H9 (cell line): ENCODE measurements around the gene GSTK1. TPM values are rescaled to one million over a fixed set of nuclear protein-coding genes. Genes with fewer than 3 reads are reported as not detected.

Experiments
- DNase-seq: peaks from one replicate; pipeline ENCODE4 v3.0.0-alpha.2; 2017
- H2AFZ ChIP-seq: one replicate; pipeline ENCODE4 v1.6.1; 2013; ENCODE audit warnings: mild to moderate bottlenecking, low read length, control low read depth, moderate library complexity
- H2AK5ac ChIP-seq: 2 replicates; pipeline ENCODE4 v1.6.1; 2013; ENCODE audit warnings: low read length, control low read depth, mixed read lengths; ENCODE audit not compliant: insufficient read length
- H2BK120ac ChIP-seq: one replicate; pipeline ENCODE4 v1.6.1; 2013; ENCODE audit warnings: low read depth, mild to moderate bottlenecking, low read length, control low read depth, inconsistent platforms; ENCODE audit not compliant: poor library complexity, severe bottlenecking
- H2BK12ac ChIP-seq: 2 replicates; pipeline ENCODE4 v1.6.1; 2013; ENCODE audit warnings: low read length, control low read depth, mixed read lengths, low read depth; ENCODE audit not compliant: insufficient read length
- H2BK15ac ChIP-seq: 2 replicates; pipeline ENCODE4 v1.6.1; 2013; ENCODE audit warnings: low read depth, low read length, control low read depth
- H2BK20ac ChIP-seq: one replicate; pipeline ENCODE4 v1.6.1; 2013; ENCODE audit warnings: low read depth, mild to moderate bottlenecking, low read length, control low read depth, inconsistent platforms; ENCODE audit not compliant: poor library complexity, severe bottlenecking
- H2BK5ac ChIP-seq: 2 replicates; pipeline ENCODE4 v1.6.1; 2013; ENCODE audit warnings: low read length, control low read depth, mixed read lengths; ENCODE audit not compliant: insufficient read length
- H3K14ac ChIP-seq: 2 replicates; pipeline ENCODE4 v1.6.1; 2013; ENCODE audit warnings: low read length, control low read depth; ENCODE audit not compliant: insufficient read depth
- H3K18ac ChIP-seq: 2 replicates; pipeline ENCODE4 v1.6.1; 2013; ENCODE audit warnings: low read depth, mild to moderate bottlenecking, mixed read lengths, low read length, control low read depth; ENCODE audit not compliant: insufficient read length
- H3K23ac ChIP-seq: 2 replicates; pipeline ENCODE4 v1.6.1; 2013; ENCODE audit warnings: low read length, control low read depth, mixed read lengths, low read depth; ENCODE audit not compliant: insufficient read length
- H3K23me2 ChIP-seq: 2 replicates; pipeline ENCODE4 v1.6.1; 2013; ENCODE audit warnings: low read depth, mild to moderate bottlenecking, mixed read lengths, low read length, control low read depth; ENCODE audit not compliant: insufficient read length, poor library complexity, severe bottlenecking
- H3K27ac ChIP-seq: 2 replicates; pipeline ENCODE4 v1.5.1; 2013; ENCODE audit warnings: low read length, control low read depth, mixed read lengths, low read depth; ENCODE audit not compliant: insufficient read length
- H3K27me3 ChIP-seq: 2 replicates; pipeline ENCODE4 v1.6.1; 2013; ENCODE audit warnings: low read length, control low read depth, inconsistent platforms; ENCODE audit not compliant: insufficient read depth
- H3K4ac ChIP-seq: 2 replicates; pipeline ENCODE4 v1.6.1; 2013; ENCODE audit warnings: low read depth, mild to moderate bottlenecking, control low read depth, inconsistent platforms, low read length, moderate library complexity
- H3K4me1 ChIP-seq: 2 replicates; pipeline ENCODE4 v1.6.1; 2013; ENCODE audit warnings: low read length, control low read depth, inconsistent platforms; ENCODE audit not compliant: insufficient read depth
- H3K4me2 ChIP-seq: 2 replicates; pipeline ENCODE4 v1.6.1; 2013; ENCODE audit warnings: low read length, control low read depth, mixed read lengths; ENCODE audit not compliant: insufficient read length, insufficient read depth
- H3K56ac ChIP-seq: 2 replicates; pipeline ENCODE4 v1.6.1; 2013; ENCODE audit warnings: low read depth, mild to moderate bottlenecking, mixed read lengths, low read length, control low read depth; ENCODE audit not compliant: insufficient read length
- H3K79me1 ChIP-seq: 2 replicates; pipeline ENCODE4 v1.6.1; 2013; ENCODE audit warnings: low read depth, mild to moderate bottlenecking, moderate library complexity, low read length, control low read depth, inconsistent platforms; ENCODE audit not compliant: insufficient read depth, poor library complexity, severe bottlenecking
- H3K79me2 ChIP-seq: 2 replicates; pipeline ENCODE4 v1.6.1; 2013; ENCODE audit warnings: low read length, control low read depth, inconsistent platforms; ENCODE audit not compliant: insufficient read depth
- H3K9ac ChIP-seq: 2 replicates; pipeline ENCODE4 v1.6.1; 2013; ENCODE audit warnings: low read length, control low read depth, mixed read lengths; ENCODE audit not compliant: insufficient read length; ENCODE audit errors: extremely low read depth
- H3K9me3 ChIP-seq: one replicate; pipeline ENCODE4 v1.6.1; 2013; ENCODE audit warnings: low read depth, low read length, inconsistent platforms; ENCODE audit not compliant: control insufficient read depth
- H3T11ph ChIP-seq: one replicate; pipeline ENCODE4 v1.6.1; 2013; ENCODE audit warnings: mild to moderate bottlenecking, low read length, control low read depth, inconsistent platforms
- H4K20me1 ChIP-seq: one replicate; pipeline ENCODE4 v1.6.1; 2013; ENCODE audit not compliant: control insufficient read depth, insufficient read length, insufficient read depth
- H4K5ac ChIP-seq: 2 replicates; pipeline ENCODE4 v1.6.1; 2013; ENCODE audit warnings: low read depth, mild to moderate bottlenecking, mixed read lengths, low read length, control low read depth; ENCODE audit not compliant: insufficient read length
- H4K8ac ChIP-seq: replicated peaks from 2 replicates; pipeline ENCODE4 v1.6.1; 2013; ENCODE audit warnings: low read length, control low read depth, mixed read lengths, low read depth; ENCODE audit not compliant: insufficient read length
- H4K91ac ChIP-seq: 2 replicates; pipeline ENCODE4 v1.6.1; 2013; ENCODE audit warnings: low read depth, mild to moderate bottlenecking, moderate library complexity, mixed read lengths, low read length, control low read depth; ENCODE audit not compliant: insufficient read length
- H3K27ac Mint-ChIP-seq, 3 experiments: 2 replicates in 2 of 3; 3 replicates in 1 of 3; pipeline ENCODE4 v1.8.0; 2020 to 2021; ENCODE audit warnings: mixed read lengths in 3 of 3, mild to moderate bottlenecking in 1 of 3, moderate library complexity in 1 of 3
- H3K27me3 Mint-ChIP-seq: 2 replicates; pipeline ENCODE4 v1.8.0; 2021; ENCODE audit warnings: low read depth, mild to moderate bottlenecking, moderate library complexity, mixed read lengths
- H3K36me3 Mint-ChIP-seq, 3 experiments: 2 replicates in 2 of 3; 3 replicates in 1 of 3; pipeline ENCODE4 v1.8.0; 2020 to 2021; ENCODE audit warnings: low read depth in 3 of 3, mixed read lengths in 3 of 3; ENCODE audit not compliant: insufficient read depth in 1 of 3
- H3K4me1 Mint-ChIP-seq, 2 experiments: 2 replicates each; pipeline ENCODE4 v1.8.0; 2020; ENCODE audit warnings: mixed read lengths in 2 of 2
- H3K4me3 Mint-ChIP-seq, 2 experiments: 2 replicates in 1 of 2; 3 replicates in 1 of 2; pipeline ENCODE4 v1.8.0; 2020 to 2021; ENCODE audit warnings: mild to moderate bottlenecking in 2 of 2, mixed read lengths in 2 of 2, moderate library complexity in 1 of 2
- H3K9me3 Mint-ChIP-seq, 2 experiments: 2 replicates in 1 of 2; 3 replicates in 1 of 2; pipeline ENCODE4 v1.8.0; 2020; ENCODE audit warnings: mild to moderate bottlenecking in 2 of 2, mixed read lengths in 2 of 2, moderate library complexity in 1 of 2
- CTCF ChIP-seq: fragments of 200-600 bp; sonication (generic); conservative IDR thresholded peaks from 3 replicates; pipeline ENCODE4 v1.8.0; 2021; ENCODE audit warnings: antibody characterized with exemption, mild to moderate bottlenecking
- WGBS: extraction: QIAGEN DNeasy Blood & Tissue Kit; methylation state at CpG from one replicate; pipeline ENCODE4 v1.1.7; 2013; ENCODE audit warnings: missing lambda C conversion rate, low lambda C conversion rate, mixed read lengths; ENCODE audit not compliant: insufficient read length; ENCODE audit errors: extremely low coverage; 5-methylcytosine and 5-hydroxymethylcytosine counted together
- total RNA-seq: library from RNA; stranded (reverse); gene quantifications from 2 replicates; pipeline ENCODE4 v1.2.1, GENCODE V29; 2021

Gene GSTK1
- total RNA-seq, 1 experiment from 2014 or later: 36.1 TPM

DNA sequence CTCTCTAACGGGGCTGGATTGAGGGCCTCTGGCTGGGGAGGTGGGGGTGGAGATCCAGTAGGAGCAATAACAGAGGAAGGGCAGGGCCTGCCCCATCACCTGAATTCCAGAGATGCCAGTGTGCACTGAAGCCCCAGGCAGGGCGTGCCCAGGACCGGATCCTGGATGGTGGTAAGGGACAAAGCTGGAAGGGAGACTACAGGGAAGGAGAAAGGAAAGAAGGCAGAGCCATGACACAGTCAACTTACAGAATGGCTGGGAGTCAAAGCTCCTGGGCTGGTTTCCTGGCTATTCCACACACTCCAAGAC, 22.2 kb downstream of the GSTK1 start:
- H3K36me3 Mint-ChIP-seq: peaks cover 16 to 24% (median 17%) of the 10 kb centered on the region in 3 experiments
- Histone ChIP-seq H3K27me3 (peaks cover 10% of the 10 kb centered on the region; the same call in 1 of the 2 replicates), H4K91ac (no peak overlapping the region), H2BK120ac (no peak overlapping the region), H4K20me1 (no peaks in the 10 kb centered on the region), H3K4me2 (peak overlapping the region; percentile 61), H3K4ac (no peak overlapping the region), H3K23ac (no peak overlapping the region), H3K9ac (no peak overlapping the region), H2BK5ac (no peak overlapping the region), H3K23me2 (peaks cover 10% of the 10 kb centered on the region), H3K56ac (no peak overlapping the region), H2BK15ac (no peak overlapping the region), H3K79me2 (peaks cover 12% of the 10 kb centered on the region; the same call in 1 of the 2 replicates), H2AFZ (no peak overlapping the region), H2AK5ac (no peak overlapping the region), H3K79me1 (no peaks in the 10 kb centered on the region), H2BK12ac (no peak overlapping the region), H3T11ph (no peak overlapping the region), H3K14ac (no peak overlapping the region), H4K8ac (no peak overlapping the region), H3K18ac (no peak overlapping the region), H3K4me1 (peaks cover 9% of the 10 kb centered on the region; the same call in 1 of the 2 replicates), H4K5ac (no peak overlapping the region), H3K27ac (no peak overlapping the region), H2BK20ac (no peak overlapping the region), H3K9me3 (peaks cover 10% of the 10 kb centered on the region)
- H3K4me3 Mint-ChIP-seq: peak overlapping the region; percentile 46 to 68; a peak in 4 of 5 replicates
- peaks cover 44% of the 10 kb centered on the region for H3K27me3 Mint-ChIP-seq
- peaks cover 12 to 14% of the 10 kb centered on the region in 2 experiments for H3K9me3 Mint-ChIP-seq
- H3K27ac Mint-ChIP-seq: no peak overlapping the region
- peak; percentile 48 for DNase-seq
- no peak for TF ChIP-seq CTCF
- H3K4me1 Mint-ChIP-seq: peaks cover 39 to 45% of the 10 kb centered on the region in 2 experiments
- no CpG with 5 or more reads among the region's 3 CpGs for WGBS
